ENCODE data around the gene COASY. TPM values are rescaled to one million over a fixed set of nuclear protein-coding genes. Genes with fewer than 3 reads are reported as not detected.
A peak's percentile ranks its signal among the peaks of the same experiment; 100 is the strongest.
"Not testable (repeated sequence)": the region's sequence is repeated elsewhere in the genome, so short reads cannot be mapped to it uniquely, and the experiment has no call there.

Gene COASY
- total and polyA plus RNA-seq, 5 experiments from 2014 or later: 48.3 to 72.3 (median 67.0) TPM

GRCh38 chr17:42547001-42547461 lies 14.9 kb upstream of the COASY start:
- Mint-ChIP-seq H3K36me3 (peaks cover 0 to 2% (median 0%) of the 10 kb centered on the region in 3 donors), H3K27me3 (no peaks in the 10 kb centered on the region), H3K9me3 (no peaks in the 10 kb centered on the region), H3K4me1 (peaks cover 8 to 26% (median 18%) of the 10 kb centered on the region in 4 donors), H3K27ac (no peak overlapping the region), H3K4me3 (peak overlapping the region in 2 of 10 donors; percentile 14 to 24)
- DNase-seq: no peak
- no peak for ATAC-seq
- POLR2A ChIA-PET: interaction anchor here (1.4 to 2.9 kb wide), 4 partner anchors 10 to 158 kb away, joined by 4 to 16 read pairs (median 6); partner anchors contain the start of genes COASY, MLX, NAGLU and STAT3

- POLR2A ChIA-PET: interaction anchor here (0.6 to 2.9 kb wide), 10 partner anchors 10 to 159 kb away, joined by 3 to 16 read pairs (median 4); partner anchors contain the start of genes COASY, MLX, NAGLU and STAT3
- Mint-ChIP-seq H3K4me3 (peak overlapping the region in 1 of 10 donors; percentile 56), H3K27ac (no peak overlapping the region), H3K4me1 (peaks cover 10 to 32% (median 19%) of the 10 kb centered on the region in 4 donors), H3K36me3 (peaks cover 0 to 2% (median 0%) of the 10 kb centered on the region in 3 donors), H3K9me3 (no peaks in the 10 kb centered on the region), H3K27me3 (no peaks in the 10 kb centered on the region)
- ATAC-seq (no peak), DNase-seq (no peak)
Measured at GRCh38 chr17:42547698-42548069, 14.3 kb upstream of the COASY start.

- Mint-ChIP-seq H3K4me3 (peak overlapping the region; percentile 33 to 72 (median 50)), H3K27ac (peak overlapping the region in 3 of 10 donors; percentile 6 to 34 (median 7)), H3K36me3 (peaks cover 0 to 2% (median 0%) of the 10 kb centered on the region in 3 donors), H3K27me3 (no peaks in the 10 kb centered on the region), H3K4me1 (peaks cover 9 to 32% (median 21%) of the 10 kb centered on the region in 4 donors), H3K9me3 (no peaks in the 10 kb centered on the region)
- POLR2A ChIA-PET: interaction anchor here (0.6 to 2.9 kb wide), 11 partner anchors 11 to 160 kb away, joined by 3 to 16 read pairs (median 4); partner anchors contain the start of genes MLX, NAGLU, PSMC3IP and STAT3
- peak; percentile 42 to 87 (median 74) for DNase-seq
- ATAC-seq: peak; percentile 90 to 97
Measured at GRCh38 chr17:42548070-42548837, 13.7 kb upstream of the COASY start.

- no peak for DNase-seq
- no peak for ATAC-seq
- Mint-ChIP-seq H3K9me3 (no peaks in the 10 kb centered on the region), H3K4me3 (peak overlapping the region; percentile 39 to 72 (median 50)), H3K27me3 (no peaks in the 10 kb centered on the region), H3K4me1 (peaks cover 11 to 39% (median 27%) of the 10 kb centered on the region in 4 donors), H3K36me3 (peaks cover 0 to 2% (median 0%) of the 10 kb centered on the region in 3 donors), H3K27ac (peak overlapping the region in 3 of 10 donors; percentile 7 to 88 (median 28))
- POLR2A ChIA-PET: interaction anchor here (0.6 to 2.9 kb wide), 8 partner anchors 12 to 161 kb away, joined by 3 to 16 read pairs (median 5); partner anchors contain the start of genes MLX, NAGLU, PSMC3IP and STAT3
Measured at GRCh38 chr17:42548993-42549755, 12.8 kb upstream of the COASY start.

- POLR2A ChIA-PET, ATAC-seq, H3K36me3 Mint-ChIP-seq, H3K27me3 Mint-ChIP-seq, H3K9me3 Mint-ChIP-seq, DNase-seq: not testable (repeated sequence)
- peaks cover 14 to 60% (median 42%) of the 10 kb centered on the region in 4 donors for H3K4me1 Mint-ChIP-seq
- peak within 1 kb of the TSS; percentile 48 to 96 (median 88) for H3K27ac Mint-ChIP-seq
- peak within 1 kb of the TSS; percentile 84 to 95 (median 92) for H3K4me3 Mint-ChIP-seq
Measured at GRCh38 chr17:42552736-42553135, 9.2 kb upstream of the COASY start, which contains the start of gene HSD17B1. HSD17B1 (plus strand) TSS chr17:42552923; CDS start chr17:42552934, 11 bp downstream.

GRCh38 chr17:42553161-42553818 lies 8.7 kb upstream of the COASY start:
- POLR2A ChIA-PET: interaction anchor here (0.6 to 2.6 kb wide), 6 partner anchors 13 to 239 kb away, joined by 3 to 16 read pairs (median 6); partner anchors contain the start of genes MLX, NAGLU, RETREG3 and TUBG1
- Mint-ChIP-seq H3K4me3 (peak overlapping the region; percentile 77 to 95 (median 90)), H3K4me1 (peaks cover 14 to 60% (median 41%) of the 10 kb centered on the region in 4 donors), H3K27ac (peak overlapping the region in 9 of 10 donors; percentile 66 to 96 (median 93)), H3K27me3 (no peaks in the 10 kb centered on the region), H3K9me3 (no peaks in the 10 kb centered on the region), H3K36me3 (peaks cover 0 to 2% (median 0%) of the 10 kb centered on the region in 3 donors)
- DNase-seq: no peak
- ATAC-seq: no peak

- peak overlapping the region; percentile 84 to 95 (median 92) for H3K4me3 Mint-ChIP-seq
- POLR2A ChIA-PET: interaction anchor here (0.8 to 2.6 kb wide), 12 partner anchors 9 to 239 kb away, joined by 3 to 16 read pairs (median 4); partner anchors contain the start of genes CAVIN1, MLX, NAGLU and RETREG3
- H3K27ac Mint-ChIP-seq: peak overlapping the region; percentile 66 to 96 (median 94)
- ATAC-seq: peak in 1 of 2 donors; percentile 28
- H3K4me1 Mint-ChIP-seq: peaks cover 14 to 57% (median 39%) of the 10 kb centered on the region in 4 donors
- no peak for DNase-seq
- no peaks in the 10 kb centered on the region for H3K9me3 Mint-ChIP-seq
- no peaks in the 10 kb centered on the region for H3K27me3 Mint-ChIP-seq
- peaks cover 0 to 2% (median 0%) of the 10 kb centered on the region in 3 donors for H3K36me3 Mint-ChIP-seq
Measured at GRCh38 chr17:42553866-42554249, 8.1 kb upstream of the COASY start.

GRCh38 chr17:42554250-42555121 lies 7.5 kb upstream of the COASY start:
- H3K27ac Mint-ChIP-seq: peak overlapping the region; percentile 83 to 96 (median 94)
- ATAC-seq: peak; percentile 91 to 93
- no peaks in the 10 kb centered on the region for H3K27me3 Mint-ChIP-seq
- peak; percentile 61 to 88 (median 74) for DNase-seq
- POLR2A ChIA-PET: interaction anchor here (0.8 to 2.6 kb wide), 13 partner anchors 9 to 240 kb away, joined by 3 to 16 read pairs (median 4); partner anchors contain the start of genes CAVIN1, MLX, NAGLU and PSMC3IP
- peaks cover 11 to 51% (median 33%) of the 10 kb centered on the region in 4 donors for H3K4me1 Mint-ChIP-seq
- H3K9me3 Mint-ChIP-seq: no peaks in the 10 kb centered on the region
- H3K4me3 Mint-ChIP-seq: peak overlapping the region; percentile 84 to 95 (median 92)
- H3K36me3 Mint-ChIP-seq: peaks cover 0 to 2% (median 0%) of the 10 kb centered on the region in 3 donors

- Mint-ChIP-seq H3K4me1 (peaks cover 13 to 51% (median 33%) of the 10 kb centered on the region in 4 donors), H3K27me3 (no peaks in the 10 kb centered on the region), H3K4me3 (peak overlapping the region; percentile 84 to 95 (median 92)), H3K27ac (peak overlapping the region; percentile 83 to 96 (median 94)), H3K9me3 (no peaks in the 10 kb centered on the region), H3K36me3 (peaks cover 0 to 2% (median 0%) of the 10 kb centered on the region in 3 donors)
- DNase-seq (no peak), ATAC-seq (no peak)
- POLR2A ChIA-PET: interaction anchor here (0.8 to 2.6 kb wide), 9 partner anchors 8 to 132 kb away, joined by 3 to 16 read pairs (median 7); partner anchors contain the start of genes CAVIN1, MLX, NAGLU and PSMC3IP
Measured at GRCh38 chr17:42555122-42555622, 6.8 kb upstream of the COASY start.

GRCh38 chr17:42555961-42556617 lies 5.9 kb upstream of the COASY start:
- ATAC-seq, H3K27me3 Mint-ChIP-seq, H3K9me3 Mint-ChIP-seq, DNase-seq, H3K36me3 Mint-ChIP-seq: not testable (repeated sequence)
- Mint-ChIP-seq H3K4me3 (peak overlapping the region in 3 of 10 donors; percentile 89 to 95 (median 93)), H3K4me1 (peaks cover 10 to 45% (median 34%) of the 10 kb centered on the region in 4 donors), H3K27ac (peak overlapping the region in 2 of 10 donors; percentile 55 to 83)
- POLR2A ChIA-PET: interaction anchor here (2.6 kb wide), 1 partner anchor 53 kb away, joined by 7 read pairs; the partner anchor contains the start of genes RETREG3 and TUBG1
